ENCODE results near the gene CTBP2.
"Not testable (repeated sequence)": the region's sequence is repeated elsewhere in the genome, so short reads cannot be mapped to it uniquely, and the experiment has no call there.

CTBP2 gene

GRCh38 chr10:125186431-125187170 is 26.2 kb upstream of the CTBP2 start:
- no peak for DNase-seq (ENCODE audit: low read depth in 2 of 2)

GRCh38 chr10:125179107-125179506 is 18.7 kb upstream of the CTBP2 start:
- DNase-seq (ENCODE audit: low read depth in 2 of 2): not testable (repeated sequence)

GRCh38 chr10:125177641-125178640 is 17.6 kb upstream of the CTBP2 start:
- DNase-seq (ENCODE audit: low read depth in 2 of 2): no peak

GRCh38 chr10:125175807-125176206 is 15.4 kb upstream of the CTBP2 start:
- DNase-seq (ENCODE audit: low read depth in 2 of 2): no peak

GRCh38 chr10:125174360-125174759 is 14.0 kb upstream of the CTBP2 start:
- no peak for DNase-seq (ENCODE audit: low read depth in 2 of 2)

- DNase-seq (ENCODE audit: low read depth in 2 of 2): no peak
These were observed 12.3 kb upstream of the CTBP2 start for GRCh38 chr10:125172694-125173093.

GRCh38 chr10:125171402-125172306 is 11.3 kb upstream of the CTBP2 start:
- DNase-seq (ENCODE audit: low read depth in 2 of 2): no peak

GRCh38 chr10:125169915-125170314 is 9.6 kb upstream of the CTBP2 start:
- DNase-seq (ENCODE audit: low read depth in 2 of 2): no peak

- no peak for DNase-seq (ENCODE audit: low read depth in 2 of 2)
These were observed 8.9 kb upstream of the CTBP2 start for GRCh38 chr10:125169279-125169678.

- no peak for DNase-seq (ENCODE audit: low read depth in 2 of 2)
These were observed 6.3 kb upstream of the CTBP2 start for GRCh38 chr10:125166658-125167057.

GRCh38 chr10:125165584-125166573 is 5.5 kb upstream of the CTBP2 start:
- DNase-seq (ENCODE audit: low read depth in 2 of 2): no peak

GRCh38 chr10:125164421-125164820 is 4.1 kb upstream of the CTBP2 start:
- no peak for DNase-seq (ENCODE audit: low read depth in 2 of 2)

GRCh38 chr10:125163803-125164202 is 3.4 kb upstream of the CTBP2 start:
- DNase-seq (ENCODE audit: low read depth in 2 of 2): no peak

- not testable (repeated sequence) for DNase-seq (ENCODE audit: low read depth in 2 of 2)
These were observed 2.9 kb upstream of the CTBP2 start for GRCh38 chr10:125163312-125163711.

GRCh38 chr10:125162120-125162931 is 2.0 kb upstream of the CTBP2 start:
- DNase-seq (ENCODE audit: low read depth in 2 of 2): no peak

- DNase-seq (ENCODE audit: low read depth in 2 of 2): no peak
These were observed 1.4 kb upstream of the CTBP2 start for GRCh38 chr10:125161707-125162119.

GRCh38 chr10:125160856-125161706 is 718 bp upstream of the CTBP2 start:
- no peak for DNase-seq (ENCODE audit: low read depth in 2 of 2)

GRCh38 chr10:125159486-125159931 is 854 bp downstream of the CTBP2 start:
- DNase-seq (ENCODE audit: low read depth in 2 of 2): no peak
